HEK293 (cell line): ENCODE data around the gene FGD1.
A peak's percentile ranks its signal among the peaks of the same experiment; 100 is the strongest.

Experiments
- CTCF ChIA-PET: fragments of 350-600 bp; formaldehyde crosslinking; extraction: SDS; loops from one replicate; lab custom pipeline; 2021; ENCODE audit warnings: antibody characterized with exemption; lab: Yijun Ruan, JAX
- POLR2A ChIA-PET: fragments of 300-600 bp; formaldehyde crosslinking; extraction: SDS; loops from one replicate; lab custom pipeline; 2020; ENCODE audit warnings: antibody characterized with exemption, inconsistent platforms; lab: Yijun Ruan, JAX
- H3K27ac ChIP-seq: fragments of 200-500 bp; sonication (Bioruptor generic); 2 replicates; pipeline ENCODE4 v1.5.1; 2014; ENCODE audit warnings: low read depth, low read length, control low read depth, inconsistent platforms; ENCODE audit errors: extremely low read depth
- H3K36me3 ChIP-seq, 2 experiments: fragments of 200-500 bp in 1 of 2; sonication (Bioruptor generic) in 1 of 2; 1 replicate in 1 of 2; 2 replicates in 1 of 2; pipeline ENCODE4 v1.5.1; 2014 to 2017; ENCODE audit warnings: inconsistent platforms in 2 of 2, low read length in 2 of 2; ENCODE audit not compliant: control insufficient read depth in 2 of 2, insufficient read depth in 1 of 2
- H3K4me1 ChIP-seq: fragments of 200-500 bp; sonication (Bioruptor generic); 2 replicates; pipeline ENCODE4 v1.5.1; 2014; ENCODE audit warnings: mild to moderate bottlenecking, low read length, inconsistent platforms; ENCODE audit not compliant: control insufficient read depth, insufficient read depth
- H3K4me3 ChIP-seq: 2 replicates; pipeline ENCODE4 v1.5.1; 2011; ENCODE audit warnings: low read depth, mild to moderate bottlenecking, control low read depth, low read length, moderate library complexity
- H3K9me3 ChIP-seq: fragments of 200-500 bp; sonication (Bioruptor generic); 2 replicates; pipeline ENCODE4 v1.5.1; 2014; ENCODE audit warnings: low read depth, low read length, inconsistent platforms; ENCODE audit not compliant: control insufficient read depth, insufficient read depth
- CTCF ChIP-seq: fragments of 450-650 bp; formaldehyde crosslinking; IDR thresholded peaks from 2 replicates; pipeline ENCODE4 v1.5.1; 2016; ENCODE audit warnings: missing biosample characterization, missing genetic modification characterization
- ELK4 ChIP-seq: IDR thresholded peaks from 2 replicates; pipeline ENCODE4 v1.6.1; 2011; ENCODE audit warnings: mild to moderate bottlenecking, low read depth, low read length, borderline replicate concordance
- GLI2 ChIP-seq: fragments of 450-650 bp; formaldehyde crosslinking; IDR thresholded peaks from 2 replicates; pipeline ENCODE4; 2017; ENCODE audit warnings: missing biosample characterization, missing genetic modification characterization, low read depth, borderline replicate concordance
- GLI4 ChIP-seq: fragments of 450-650 bp; formaldehyde crosslinking; IDR thresholded peaks from 2 replicates; pipeline ENCODE4 v1.5.1; 2016; ENCODE audit warnings: missing biosample characterization, missing genetic modification characterization
- KLF1 ChIP-seq: fragments of 450-650 bp; formaldehyde crosslinking; IDR thresholded peaks from 2 replicates; pipeline ENCODE4 v1.5.1; 2016; ENCODE audit warnings: missing biosample characterization, missing genetic modification characterization
- KLF17 ChIP-seq: fragments of 450-650 bp; formaldehyde crosslinking; IDR thresholded peaks from 2 replicates; pipeline ENCODE4 v1.5.1; 2016; ENCODE audit warnings: missing biosample characterization, missing genetic modification characterization
- PATZ1 ChIP-seq: fragments of 450-650 bp; formaldehyde crosslinking; IDR thresholded peaks from 2 replicates; pipeline ENCODE4 v1.5.1; 2016; ENCODE audit warnings: missing biosample characterization, missing genetic modification characterization
- SALL2 ChIP-seq: fragments of 450-650 bp; formaldehyde crosslinking; IDR thresholded peaks from 2 replicates; pipeline ENCODE4 v1.5.0; 2017; ENCODE audit warnings: missing biosample characterization, mild to moderate bottlenecking, missing genetic modification characterization, borderline replicate concordance
- ZBTB10 ChIP-seq: fragments of 450-650 bp; formaldehyde crosslinking; IDR thresholded peaks from 2 replicates; pipeline ENCODE4 v1.5.1; 2016; ENCODE audit warnings: missing biosample characterization, missing genetic modification characterization
- ZBTB20 ChIP-seq: fragments of 450-650 bp; formaldehyde crosslinking; IDR thresholded peaks from 2 replicates; pipeline ENCODE4 v1.5.1; 2016; ENCODE audit warnings: missing biosample characterization, missing genetic modification characterization
- ZBTB26 ChIP-seq: fragments of 450-650 bp; formaldehyde crosslinking; optimal IDR thresholded peaks from 2 replicates; pipeline ENCODE3; 2016; ENCODE audit warnings: missing biosample characterization, mild to moderate bottlenecking, missing genetic modification characterization
- ZBTB8A ChIP-seq: fragments of 450-650 bp; formaldehyde crosslinking; IDR thresholded peaks from 2 replicates; pipeline ENCODE4 v1.5.1; 2016; ENCODE audit warnings: missing biosample characterization, missing genetic modification characterization
- ZEB2 ChIP-seq: fragments of 450-650 bp; formaldehyde crosslinking; IDR thresholded peaks from 2 replicates; pipeline ENCODE4 v1.5.1; 2016; ENCODE audit warnings: missing biosample characterization, missing genetic modification characterization
- ZNF157 ChIP-seq: fragments of 450-650 bp; formaldehyde crosslinking; IDR thresholded peaks from 2 replicates; pipeline ENCODE4 v1.5.1; 2016; ENCODE audit warnings: missing biosample characterization, missing genetic modification characterization
- ZNF175 ChIP-seq: fragments of 450-650 bp; formaldehyde crosslinking; IDR thresholded peaks from 2 replicates; pipeline ENCODE4 v1.5.1; 2016; ENCODE audit warnings: missing biosample characterization, missing genetic modification characterization
- ZNF23 ChIP-seq: fragments of 450-650 bp; formaldehyde crosslinking; IDR thresholded peaks from 2 replicates; pipeline ENCODE4 v1.5.1; 2016; ENCODE audit warnings: missing biosample characterization, missing genetic modification characterization, borderline replicate concordance
- ZNF24 ChIP-seq: fragments of 450-650 bp; formaldehyde crosslinking; IDR thresholded peaks from 2 replicates; pipeline ENCODE4 v1.5.1; 2016; ENCODE audit warnings: missing biosample characterization, missing genetic modification characterization
- ZNF324 ChIP-seq: fragments of 450-650 bp; formaldehyde crosslinking; IDR thresholded peaks from 2 replicates; pipeline ENCODE4 v1.5.1; 2016; ENCODE audit warnings: missing biosample characterization, missing genetic modification characterization
- ZNF350 ChIP-seq: fragments of 450-650 bp; formaldehyde crosslinking; IDR thresholded peaks from 2 replicates; pipeline ENCODE4 v1.5.0; 2017; ENCODE audit warnings: missing biosample characterization, mild to moderate bottlenecking, missing genetic modification characterization
- ZNF416 ChIP-seq: fragments of 450-650 bp; formaldehyde crosslinking; IDR thresholded peaks from 2 replicates; pipeline ENCODE4 v1.5.1; 2016; ENCODE audit warnings: missing biosample characterization, missing genetic modification characterization
- ZNF473 ChIP-seq: fragments of 450-650 bp; formaldehyde crosslinking; IDR thresholded peaks from 2 replicates; pipeline ENCODE4 v1.5.1; 2017; ENCODE audit warnings: missing biosample characterization, missing genetic modification characterization
- ZNF544 ChIP-seq: fragments of 450-650 bp; formaldehyde crosslinking; IDR thresholded peaks from 2 replicates; pipeline ENCODE4 v1.5.0; 2017; ENCODE audit warnings: missing biosample characterization, missing genetic modification characterization
- ZNF629 ChIP-seq: fragments of 450-650 bp; formaldehyde crosslinking; IDR thresholded peaks from 2 replicates; pipeline ENCODE4 v1.5.1; 2017; ENCODE audit warnings: missing biosample characterization, missing genetic modification characterization
- ZNF660 ChIP-seq: fragments of 450-650 bp; IDR thresholded peaks from 2 replicates; pipeline ENCODE4 v1.5.1; 2018; ENCODE audit warnings: missing biosample characterization, mild to moderate bottlenecking, missing genetic modification characterization
- ZNF670 ChIP-seq: fragments of 450-650 bp; formaldehyde crosslinking; IDR thresholded peaks from 2 replicates; pipeline ENCODE4 v1.5.1; 2016; ENCODE audit warnings: missing biosample characterization, missing genetic modification characterization, low read depth
- ZNF704 ChIP-seq: fragments of 450-650 bp; formaldehyde crosslinking; IDR thresholded peaks from 2 replicates; pipeline ENCODE4 v1.5.1; 2016; ENCODE audit warnings: missing biosample characterization, missing genetic modification characterization
- ZNF707 ChIP-seq: fragments of 450-650 bp; formaldehyde crosslinking; IDR thresholded peaks from 2 replicates; pipeline ENCODE4 v1.5.1; 2016; ENCODE audit warnings: missing biosample characterization, missing genetic modification characterization
- ZNF830 ChIP-seq: fragments of 450-650 bp; IDR thresholded peaks from 2 replicates; pipeline ENCODE4 v1.5.0; 2018; ENCODE audit warnings: missing biosample characterization, missing genetic modification characterization, low read depth, mild to moderate bottlenecking, moderate library complexity

The FGD1 gene

GRCh38 chrX:54530357-54530900 is 34.4 kb upstream of the FGD1 start:
- H3K36me3 ChIP-seq, result peaks cover 8 to 33% of the 10 kb centered on the region in 2 experiments; a peak in 2 of 3 replicates
- H3K4me3 ChIP-seq, result peak overlapping the region; percentile 63
- H3K27ac ChIP-seq, result peak overlapping the region; percentile 72
- H3K4me1 ChIP-seq, result no peaks in the 10 kb centered on the region; the same call in 1 of the 2 replicates
- ChIA-PET CTCF (no interaction called here), POLR2A (interaction anchor here (0.9 to 2.7 kb wide), 4 partner anchors 72 to 488 kb away, joined by 3 to 9 read pairs (median 6); partner anchors contain the start of gene TSR2)
- H3K9me3 ChIP-seq, result no peaks in the 10 kb centered on the region
- no peak for TF ChIP-seq ZNF707 (tag by site-specific recombination)
- no peak for TF ChIP-seq ZNF175 (tag by site-specific recombination)
- no peak for TF ChIP-seq ZNF157 (tag by site-specific recombination)
- no peak for TF ChIP-seq ZNF324
- TF ChIP-seq ZBTB20 (tag by site-specific recombination), result 0 out of 2 replicates have a peak, but pooled peaks have one; percentile 9
- TF ChIP-seq ZEB2, result no peak
- TF ChIP-seq ZNF830 (tag by site-specific recombination), result no peak
- no peak for TF ChIP-seq ZBTB10 (tag by site-specific recombination)
- TF ChIP-seq ZNF473 (tag by site-specific recombination), result no peak
- TF ChIP-seq PATZ1 (tag by site-specific recombination), result no peak
- TF ChIP-seq KLF1 (tag by site-specific recombination), result no peak
- no peak for TF ChIP-seq CTCF
- no peak for TF ChIP-seq GLI4
- TF ChIP-seq ZNF24 (tag by site-specific recombination), result no peak
- TF ChIP-seq ZNF416, result no peak
- TF ChIP-seq ZNF350 (tag by site-specific recombination), result no peak
- TF ChIP-seq ZNF629 (tag by site-specific recombination), result no peak
- TF ChIP-seq KLF17 (tag by site-specific recombination), result no peak
- no peak for TF ChIP-seq ZNF670 (tag by site-specific recombination)
- no peak for TF ChIP-seq ZNF660 (tag by site-specific recombination)
- TF ChIP-seq ELK4, result no peak
- no peak for TF ChIP-seq ZBTB26 (tag by site-specific recombination)
- no peak for TF ChIP-seq ZBTB8A
- TF ChIP-seq GLI2 (tag by site-specific recombination), result no peak
- no peak for TF ChIP-seq ZNF23
- TF ChIP-seq SALL2 (tag by site-specific recombination), result no peak
- no peak for TF ChIP-seq ZNF704 (tag by site-specific recombination)
- TF ChIP-seq ZNF544 (tag by site-specific recombination), result no peak
